Activated CD4-positive, alpha-beta memory T cell treated with anti-CD3 and anti-CD28 coated beads, Interleukin-2, amount 10 ng/mL, durations not matched to agents 7 days and 5 days (primary cell): ENCODE data around the gene SMIM45.
A peak's percentile ranks its signal among the peaks of the same experiment; 100 is the strongest.

Experiments
- CTCF ChIA-PET: fragments of 350-600 bp; sonication (Branson Sonifier 250); formaldehyde crosslinking; loops from one replicate; lab custom pipeline; 2021; ENCODE audit warnings: antibody characterized with exemption, inconsistent platforms; lab: Charles Lee
- POLR2A ChIA-PET: fragments of 350-600 bp; sonication (Branson Sonifier 250); formaldehyde crosslinking; loops from one replicate; lab custom pipeline; 2021; ENCODE audit warnings: antibody characterized with exemption; lab: Charles Lee
- DNase-seq: peaks from one replicate; pipeline ENCODE4 v3.0.0-alpha.2; 2020
- H3K27ac Mint-ChIP-seq: one replicate; pipeline ENCODE4 v1.8.0; 2021; ENCODE audit warnings: mild to moderate bottlenecking, mixed read lengths
- H3K27me3 Mint-ChIP-seq: one replicate; pipeline ENCODE4 v1.8.0; 2021; ENCODE audit warnings: mixed read lengths
- H3K36me3 Mint-ChIP-seq: one replicate; pipeline ENCODE4 v1.8.0; 2021; ENCODE audit warnings: low read depth, mixed read lengths
- H3K4me1 Mint-ChIP-seq: one replicate; pipeline ENCODE4 v1.8.0; 2021; ENCODE audit warnings: mixed read lengths
- H3K4me3 Mint-ChIP-seq: one replicate; pipeline ENCODE4 v1.8.0; 2021; ENCODE audit warnings: mild to moderate bottlenecking, mixed read lengths
- H3K9me3 Mint-ChIP-seq: one replicate; pipeline ENCODE4 v1.8.0; 2021; ENCODE audit warnings: mixed read lengths

The SMIM45 gene

GRCh38 chr22:41931701-41932269 is 20.2 kb upstream of the SMIM45 start:
- CTCF ChIA-PET = no interaction called here
- Mint-ChIP-seq H3K4me3 (no peak overlapping the region), H3K27ac (no peak overlapping the region), H3K9me3 (no peaks in the 10 kb centered on the region), H3K36me3 (peaks cover 8% of the 10 kb centered on the region), H3K4me1 (peaks cover 1% of the 10 kb centered on the region), H3K27me3 (peaks cover 13% of the 10 kb centered on the region)
- POLR2A ChIA-PET = no interaction called here
- DNase-seq = no peak

- ChIA-PET POLR2A (no interaction called here), CTCF (no interaction called here)
- Mint-ChIP-seq H3K9me3 (no peaks in the 10 kb centered on the region), H3K36me3 (peaks cover 14% of the 10 kb centered on the region), H3K4me1 (peaks cover under 1% of the 10 kb centered on the region), H3K27ac (no peak overlapping the region), H3K27me3 (peaks cover 8% of the 10 kb centered on the region), H3K4me3 (no peak overlapping the region)
- no peak for DNase-seq
Measured at GRCh38 chr22:41932353-41932752, 19.6 kb upstream of the SMIM45 start.

- no peaks in the 10 kb centered on the region for H3K9me3 Mint-ChIP-seq
- CTCF ChIA-PET = interaction anchor here (1.4 kb wide), 1 partner anchor 8 kb away, joined by 12 read pairs; the partner anchor contains the start of gene TNFRSF13C
- H3K27ac Mint-ChIP-seq = no peak overlapping the region
- peaks cover 19% of the 10 kb centered on the region for H3K36me3 Mint-ChIP-seq
- H3K27me3 Mint-ChIP-seq = no peaks in the 10 kb centered on the region
- peaks cover 2% of the 10 kb centered on the region for H3K4me1 Mint-ChIP-seq
- POLR2A ChIA-PET = interaction anchor here (1.0 to 1.2 kb wide), 4 partner anchors 9 to 75 kb away, joined by 3 to 4 read pairs (median 3); partner anchors contain the start of gene CENPM
- H3K4me3 Mint-ChIP-seq = no peak overlapping the region
- DNase-seq = no peak
Measured at GRCh38 chr22:41933411-41934177, 18.4 kb upstream of the SMIM45 start.

- H3K9me3 Mint-ChIP-seq = no peaks in the 10 kb centered on the region
- no peak for DNase-seq
- H3K27ac Mint-ChIP-seq = no peak overlapping the region
- H3K27me3 Mint-ChIP-seq = no peaks in the 10 kb centered on the region
- peaks cover 28% of the 10 kb centered on the region for H3K36me3 Mint-ChIP-seq
- H3K4me1 Mint-ChIP-seq = peaks cover 9% of the 10 kb centered on the region
- H3K4me3 Mint-ChIP-seq = no peak overlapping the region
- POLR2A ChIA-PET = interaction anchor here (1.0 to 1.2 kb wide), 3 partner anchors 12 to 75 kb away, joined by 3 to 4 read pairs (median 3); partner anchors contain the start of gene CENPM
- CTCF ChIA-PET = interaction anchor here (1.4 kb wide), 1 partner anchor 8 kb away, joined by 12 read pairs; the partner anchor contains the start of gene TNFRSF13C
Measured at GRCh38 chr22:41934284-41935014, 17.5 kb upstream of the SMIM45 start.

GRCh38 chr22:41935015-41935351 is 17.0 kb upstream of the SMIM45 start:
- H3K4me1 Mint-ChIP-seq = peaks cover 15% of the 10 kb centered on the region
- CTCF ChIA-PET = interaction anchor here (1.4 kb wide), 1 partner anchor 9 kb away, joined by 12 read pairs; the partner anchor contains the start of gene TNFRSF13C
- DNase-seq = no peak
- no peak overlapping the region for H3K27ac Mint-ChIP-seq
- H3K9me3 Mint-ChIP-seq = no peaks in the 10 kb centered on the region
- no peaks in the 10 kb centered on the region for H3K27me3 Mint-ChIP-seq
- no peak overlapping the region for H3K4me3 Mint-ChIP-seq
- POLR2A ChIA-PET = interaction anchor here (1.0 to 1.2 kb wide), 3 partner anchors 12 to 76 kb away, joined by 3 to 4 read pairs (median 3); partner anchors contain the start of gene CENPM
- H3K36me3 Mint-ChIP-seq = peaks cover 32% of the 10 kb centered on the region

- POLR2A ChIA-PET = interaction anchor here (0.9 to 2.6 kb wide), 4 partner anchors 9 to 283 kb away, joined by 3 to 9 read pairs (median 6); partner anchors contain the start of genes CENPM and TNFRSF13C
- DNase-seq = no peak
- Mint-ChIP-seq H3K36me3 (peaks cover 34% of the 10 kb centered on the region), H3K4me1 (peaks cover 20% of the 10 kb centered on the region), H3K27ac (no peak overlapping the region), H3K27me3 (no peaks in the 10 kb centered on the region), H3K4me3 (no peak overlapping the region), H3K9me3 (no peaks in the 10 kb centered on the region)
- CTCF ChIA-PET = interaction anchor here (0.7 kb wide), 1 partner anchor 21 kb away, joined by 3 read pairs; no protein-coding TSS in a partner anchor
Measured at GRCh38 chr22:41935509-41935908, 16.4 kb upstream of the SMIM45 start.

GRCh38 chr22:41936894-41937169 is 15.1 kb upstream of the SMIM45 start:
- no peaks in the 10 kb centered on the region for H3K27me3 Mint-ChIP-seq
- H3K4me1 Mint-ChIP-seq = peaks cover 33% of the 10 kb centered on the region
- no peak for DNase-seq
- POLR2A ChIA-PET = interaction anchor here (1.0 to 2.6 kb wide), 5 partner anchors 10 to 104 kb away, joined by 3 to 9 read pairs (median 4); partner anchors contain the start of genes CENPM, SREBF2 and TNFRSF13C
- H3K36me3 Mint-ChIP-seq = peaks cover 47% of the 10 kb centered on the region
- H3K27ac Mint-ChIP-seq = no peak overlapping the region
- CTCF ChIA-PET = interaction anchor here (1.2 kb wide), 1 partner anchor 11 kb away, joined by 4 read pairs; no protein-coding TSS in a partner anchor
- H3K9me3 Mint-ChIP-seq = no peaks in the 10 kb centered on the region
- H3K4me3 Mint-ChIP-seq = no peak overlapping the region

- no peaks in the 10 kb centered on the region for H3K9me3 Mint-ChIP-seq
- peaks cover 62% of the 10 kb centered on the region for H3K4me1 Mint-ChIP-seq
- H3K4me3 Mint-ChIP-seq = peak overlapping the region; percentile 76
- CTCF ChIA-PET = interaction anchor here (0.9 to 2.6 kb wide), 22 partner anchors 9 to 539 kb away, joined by 3 to 64 read pairs (median 5); partner anchors contain the start of genes CCDC134, MEI1, NDUFA6 and TNFRSF13C
- no peaks in the 10 kb centered on the region for H3K27me3 Mint-ChIP-seq
- peaks cover 72% of the 10 kb centered on the region for H3K36me3 Mint-ChIP-seq
- POLR2A ChIA-PET = interaction anchor here (0.7 to 3.8 kb wide), 34 partner anchors 13 to 674 kb away, joined by 3 to 36 read pairs (median 5); partner anchors contain the start of genes CCDC134, DESI1, MEI1 and NAGA
- H3K27ac Mint-ChIP-seq = peak overlapping the region; percentile 99
- DNase-seq = peak; percentile 98
Measured at GRCh38 chr22:41939981-41940831, 11.7 kb upstream of the SMIM45 start.

GRCh38 chr22:41940832-41941765 is 10.9 kb upstream of the SMIM45 start:
- DNase-seq = peak; percentile 91
- peak overlapping the region; percentile 76 for H3K4me3 Mint-ChIP-seq
- no peaks in the 10 kb centered on the region for H3K9me3 Mint-ChIP-seq
- H3K27ac Mint-ChIP-seq = peak overlapping the region; percentile 99
- peaks cover 77% of the 10 kb centered on the region for H3K36me3 Mint-ChIP-seq
- ChIA-PET POLR2A (interaction anchor here (0.6 to 3.8 kb wide), 34 partner anchors 14 to 673 kb away, joined by 3 to 36 read pairs (median 5); partner anchors contain the start of genes CCDC134, DESI1, MEI1 and NAGA), CTCF (interaction anchor here (0.6 to 2.6 kb wide), 27 partner anchors 9 to 539 kb away, joined by 3 to 64 read pairs (median 4); partner anchors contain the start of genes CCDC134, MEI1, NDUFA6 and SREBF2)
- no peaks in the 10 kb centered on the region for H3K27me3 Mint-ChIP-seq
- peaks cover 67% of the 10 kb centered on the region for H3K4me1 Mint-ChIP-seq

GRCh38 chr22:41943661-41944209 is 8.2 kb upstream of the SMIM45 start:
- Mint-ChIP-seq H3K9me3 (no peaks in the 10 kb centered on the region), H3K27me3 (no peaks in the 10 kb centered on the region), H3K4me1 (peaks cover 80% of the 10 kb centered on the region), H3K36me3 (peaks cover 62% of the 10 kb centered on the region), H3K27ac (peak overlapping the region; percentile 89), H3K4me3 (peak overlapping the region; percentile 63)
- DNase-seq = no peak
- CTCF ChIA-PET = interaction anchor here (0.8 to 2.8 kb wide), 8 partner anchors 20 to 277 kb away, joined by 3 to 16 read pairs (median 5); partner anchors contain the start of genes CCDC134 and SREBF2
- POLR2A ChIA-PET = interaction anchor here (0.6 to 2.0 kb wide), 8 partner anchors 18 to 280 kb away, joined by 3 to 7 read pairs (median 6); partner anchors contain the start of genes CCDC134, SNU13, SREBF2 and TNFRSF13C
